ENCODE results near the gene PHF20. TPM values are rescaled to one million over a fixed set of nuclear protein-coding genes. Genes with fewer than 3 reads are reported as not detected.
"Not testable (repeated sequence)": the region's sequence is repeated elsewhere in the genome, so short reads cannot be mapped to it uniquely, and the experiment has no call there.

Gene PHF20
- polyA plus RNA-seq, 3 donors from 2014 or later: 92.6 to 140 (median 112) TPM

- not testable (repeated sequence) for H3K27ac Mint-ChIP-seq; DNase-seq; H3K4me3 Mint-ChIP-seq; H3K27me3 Mint-ChIP-seq (ENCODE audit: low read depth in 3 of 3)
- peaks cover 28 to 37% (median 36%) of the 10 kb centered on the region in 3 donors for H3K36me3 Mint-ChIP-seq
- peaks cover 0 to 11% (median 5%) of the 10 kb centered on the region in 6 donors for H3K9me3 Mint-ChIP-seq
- peaks cover 28 to 45% of the 10 kb centered on the region in 2 donors for H3K4me1 Mint-ChIP-seq
These were observed 72.1 kb downstream of the PHF20 start for GRCh38 chr20:35843894-35844293.

GRCh38 chr20:35845561-35845960 lies 73.7 kb downstream of the PHF20 start:
- no peak for DNase-seq
- Mint-ChIP-seq H3K27me3 (ENCODE audit: low read depth in 3 of 3) (no peaks in the 10 kb centered on the region), H3K4me3 (no peak overlapping the region), H3K4me1 (peaks cover 27 to 41% of the 10 kb centered on the region in 2 donors), H3K9me3 (peaks cover 0 to 11% (median 5%) of the 10 kb centered on the region in 6 donors), H3K27ac (no peak overlapping the region), H3K36me3 (peaks cover 28 to 40% (median 36%) of the 10 kb centered on the region in 3 donors)

GRCh38 chr20:35849706-35850105 lies 77.9 kb downstream of the PHF20 start:
- H3K4me1 Mint-ChIP-seq: peaks cover 15 to 43% of the 10 kb centered on the region in 2 donors

GRCh38 chr20:35851659-35852058 lies 79.8 kb downstream of the PHF20 start:
- H3K36me3 Mint-ChIP-seq: peaks cover 12 to 16% (median 15%) of the 10 kb centered on the region in 3 donors
- not testable (repeated sequence) for H3K27me3 Mint-ChIP-seq (ENCODE audit: low read depth in 3 of 3); H3K4me3 Mint-ChIP-seq; H3K9me3 Mint-ChIP-seq; DNase-seq
- H3K4me1 Mint-ChIP-seq: peaks cover 22 to 57% of the 10 kb centered on the region in 2 donors
- peak overlapping the region in 1 of 6 donors; percentile 51 for H3K27ac Mint-ChIP-seq

More at GRCh38 chr20:35849706-35850105, 77.9 kb downstream of the PHF20 start:
- peak overlapping the region; percentile 48 to 91 (median 68) for H3K27ac Mint-ChIP-seq
- DNase-seq: no peak
- no peaks in the 10 kb centered on the region for H3K27me3 Mint-ChIP-seq (ENCODE audit: low read depth in 3 of 3)
- peaks cover 22 to 26% (median 22%) of the 10 kb centered on the region in 3 donors for H3K36me3 Mint-ChIP-seq
- peaks cover 0 to 2% (median 0%) of the 10 kb centered on the region in 6 donors for H3K9me3 Mint-ChIP-seq
- peak overlapping the region in 1 of 5 donors; percentile 18 for H3K4me3 Mint-ChIP-seq

- DNase-seq: no peak
- Mint-ChIP-seq H3K27me3 (ENCODE audit: low read depth in 3 of 3) (no peaks in the 10 kb centered on the region), H3K9me3 (no peaks in the 10 kb centered on the region), H3K27ac (peak overlapping the region in 4 of 6 donors; percentile 10 to 49 (median 19)), H3K36me3 (peaks cover 1 to 17% (median 10%) of the 10 kb centered on the region in 3 donors), H3K4me1 (peaks cover 16 to 51% of the 10 kb centered on the region in 2 donors), H3K4me3 (no peak overlapping the region)
These were observed 83.0 kb downstream of the PHF20 start for GRCh38 chr20:35854713-35855348.

- H3K27me3 Mint-ChIP-seq (ENCODE audit: low read depth in 3 of 3); DNase-seq; H3K9me3 Mint-ChIP-seq; H3K4me3 Mint-ChIP-seq; H3K27ac Mint-ChIP-seq: not testable (repeated sequence)
- Mint-ChIP-seq H3K36me3 (peaks cover 0 to 17% (median 10%) of the 10 kb centered on the region in 3 donors), H3K4me1 (peaks cover 13 to 47% of the 10 kb centered on the region in 2 donors)
These were observed 83.8 kb downstream of the PHF20 start for GRCh38 chr20:35855641-35856040.

GRCh38 chr20:35856866-35857265 lies 85.1 kb downstream of the PHF20 start:
- H3K27ac Mint-ChIP-seq: peak overlapping the region in 3 of 6 donors; percentile 48 to 81 (median 59)
- H3K4me3 Mint-ChIP-seq: no peak overlapping the region
- H3K27me3 Mint-ChIP-seq (ENCODE audit: low read depth in 3 of 3): peaks cover 0 to under 1% (median 0%) of the 10 kb centered on the region in 3 donors
- peaks cover 12 to 41% of the 10 kb centered on the region in 2 donors for H3K4me1 Mint-ChIP-seq
- H3K9me3 Mint-ChIP-seq: no peaks in the 10 kb centered on the region
- no peak for DNase-seq
- H3K36me3 Mint-ChIP-seq: peaks cover 0 to 16% (median 9%) of the 10 kb centered on the region in 3 donors

GRCh38 chr20:35866418-35867202 lies 94.8 kb downstream of the PHF20 start:
- Mint-ChIP-seq H3K4me3 (no peak overlapping the region), H3K27me3 (ENCODE audit: low read depth in 3 of 3) (peaks cover 0 to 1% (median 0%) of the 10 kb centered on the region in 3 donors), H3K27ac (peak overlapping the region in 3 of 6 donors; percentile 2 to 34 (median 32)), H3K9me3 (no peaks in the 10 kb centered on the region), H3K36me3 (peaks cover 0 to 12% (median 4%) of the 10 kb centered on the region in 3 donors), H3K4me1 (peaks cover 0 to 6% of the 10 kb centered on the region in 2 donors)
- DNase-seq: no peak

GRCh38 chr20:35870541-35871258 lies 98.9 kb downstream of the PHF20 start:
- Mint-ChIP-seq H3K27ac (peak overlapping the region in 5 of 6 donors; percentile 15 to 71 (median 28)), H3K27me3 (ENCODE audit: low read depth in 3 of 3) (peaks cover 0 to 2% (median 0%) of the 10 kb centered on the region in 3 donors), H3K36me3 (peaks cover 4 to 6% (median 5%) of the 10 kb centered on the region in 3 donors), H3K4me3 (no peak overlapping the region), H3K4me1 (no peaks in the 10 kb centered on the region), H3K9me3 (peaks cover 0 to 2% (median 0%) of the 10 kb centered on the region in 6 donors)
- no peak for DNase-seq

GRCh38 chr20:35871259-35871771 lies 99.5 kb downstream of the PHF20 start:
- no peak overlapping the region for H3K4me3 Mint-ChIP-seq
- H3K9me3 Mint-ChIP-seq: peaks cover 0 to 2% (median 0%) of the 10 kb centered on the region in 6 donors
- peak overlapping the region in 5 of 6 donors; percentile 15 to 71 (median 23) for H3K27ac Mint-ChIP-seq
- H3K27me3 Mint-ChIP-seq (ENCODE audit: low read depth in 3 of 3): peaks cover 0 to 2% (median 0%) of the 10 kb centered on the region in 3 donors
- no peaks in the 10 kb centered on the region for H3K4me1 Mint-ChIP-seq
- H3K36me3 Mint-ChIP-seq: peaks cover 4 to 6% (median 5%) of the 10 kb centered on the region in 3 donors
- no peak for DNase-seq

- Mint-ChIP-seq H3K4me3 (no peak overlapping the region), H3K27me3 (ENCODE audit: low read depth in 3 of 3) (peaks cover 0 to 2% (median 0%) of the 10 kb centered on the region in 3 donors), H3K4me1 (peaks cover 3 to 17% of the 10 kb centered on the region in 2 donors), H3K36me3 (peaks cover 4 to 8% (median 7%) of the 10 kb centered on the region in 3 donors), H3K9me3 (peaks cover 0 to 2% (median 0%) of the 10 kb centered on the region in 6 donors), H3K27ac (peak overlapping the region in 1 of 6 donors; percentile 3)
- no peak for DNase-seq
These were observed 104.2 kb downstream of the PHF20 start for GRCh38 chr20:35876033-35876320.

GRCh38 chr20:35877611-35878010 lies 105.8 kb downstream of the PHF20 start:
- peaks cover 4 to 8% (median 7%) of the 10 kb centered on the region in 3 donors for H3K36me3 Mint-ChIP-seq
- DNase-seq: no peak
- no peak overlapping the region for H3K4me3 Mint-ChIP-seq
- H3K27me3 Mint-ChIP-seq (ENCODE audit: low read depth in 3 of 3): peaks cover 0 to 2% (median under 1%) of the 10 kb centered on the region in 3 donors
- peaks cover 0 to 2% (median 0%) of the 10 kb centered on the region in 6 donors for H3K9me3 Mint-ChIP-seq
- H3K4me1 Mint-ChIP-seq: peaks cover 3 to 17% of the 10 kb centered on the region in 2 donors
- peak overlapping the region in 2 of 6 donors; percentile 49 to 53 for H3K27ac Mint-ChIP-seq

- Mint-ChIP-seq H3K36me3 (peaks cover 4 to 8% (median 7%) of the 10 kb centered on the region in 3 donors), H3K4me3 (no peak overlapping the region), H3K4me1 (peaks cover 3 to 17% of the 10 kb centered on the region in 2 donors), H3K27ac (no peak overlapping the region), H3K27me3 (ENCODE audit: low read depth in 3 of 3) (peaks cover 0 to 2% (median 2%) of the 10 kb centered on the region in 3 donors), H3K9me3 (peaks cover 0 to 2% (median 0%) of the 10 kb centered on the region in 6 donors)
- DNase-seq: no peak
These were observed 106.4 kb downstream of the PHF20 start for GRCh38 chr20:35878113-35878625.

All from immature natural killer cell (primary cell).